ENCODE data around the gene TP53I11.
A peak's percentile ranks its signal among the peaks of the same experiment; 100 is the strongest.

TP53I11 gene

DNA sequence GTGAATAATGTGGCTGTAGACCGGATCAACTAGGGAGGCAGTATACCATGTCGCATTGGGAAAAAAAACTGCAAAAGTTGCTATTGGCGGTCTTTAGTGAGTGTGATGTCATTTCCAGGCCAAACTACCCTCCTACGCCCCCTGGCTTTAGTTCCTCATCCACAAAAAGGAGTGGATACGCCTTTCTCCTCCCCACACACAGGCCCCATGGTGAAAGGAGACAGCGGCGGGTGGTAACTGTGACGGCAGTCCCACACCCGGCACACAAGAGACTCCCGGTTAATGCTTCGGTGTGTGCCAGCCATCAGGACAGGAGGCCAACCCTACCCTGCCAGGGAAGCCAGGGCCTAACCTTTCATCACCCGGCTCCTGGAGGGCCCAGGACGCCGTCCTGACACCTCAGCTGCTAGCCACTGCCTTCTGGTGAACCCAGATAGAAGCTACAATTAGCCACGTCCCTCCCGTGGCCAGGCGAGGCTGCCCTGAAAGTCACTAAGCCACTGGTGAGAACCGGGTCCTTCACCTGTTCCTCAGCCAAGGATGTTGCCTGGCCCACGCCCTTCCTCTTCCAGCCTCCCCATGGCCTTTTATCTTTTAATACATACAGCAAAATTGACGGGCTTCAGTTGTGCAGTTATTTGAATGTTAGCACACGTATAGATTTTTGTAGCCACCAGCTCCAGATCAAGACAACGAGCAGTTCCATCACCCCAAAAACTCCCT is 10.8 kb downstream of the TP53I11 start:
- TF ChIP-seq NFIC (IDR thresholded peaks at IDR 0.05) (no peak), RAD21 (IDR thresholded peaks at IDR 0.05; ENCODE audit: low read depth) (no peak), EP300 (IDR thresholded peaks at IDR 0.05; ENCODE audit: borderline replicate concordance) (no peak)
- TF ChIP-seq, protein P1, sequence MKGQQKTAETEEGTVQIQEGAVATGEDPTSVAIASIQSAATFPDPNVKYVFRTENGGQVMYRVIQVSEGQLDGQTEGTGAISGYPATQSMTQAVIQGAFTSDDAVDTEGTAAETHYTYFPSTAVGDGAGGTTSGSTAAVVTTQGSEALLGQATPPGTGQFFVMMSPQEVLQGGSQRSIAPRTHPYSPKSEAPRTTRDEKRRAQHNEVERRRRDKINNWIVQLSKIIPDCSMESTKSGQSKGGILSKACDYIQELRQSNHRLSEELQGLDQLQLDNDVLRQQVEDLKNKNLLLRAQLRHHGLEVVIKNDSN (IDR thresholded peaks at IDR 0.05) = no peak

GRCh38 chr11:44938066-44938691 is 12.5 kb downstream of the TP53I11 start:
- no peak for TF ChIP-seq YY1 (IDR thresholded peaks at IDR 0.05; ENCODE audit: low read depth)
- no peak for TF ChIP-seq TAF1 (IDR thresholded peaks at IDR 0.05; ENCODE audit: low read depth)
- no peak for TF ChIP-seq TEAD4 (IDR thresholded peaks at IDR 0.05)
- no peak for TF ChIP-seq EGR1 (IDR thresholded peaks at IDR 0.05)

DNA sequence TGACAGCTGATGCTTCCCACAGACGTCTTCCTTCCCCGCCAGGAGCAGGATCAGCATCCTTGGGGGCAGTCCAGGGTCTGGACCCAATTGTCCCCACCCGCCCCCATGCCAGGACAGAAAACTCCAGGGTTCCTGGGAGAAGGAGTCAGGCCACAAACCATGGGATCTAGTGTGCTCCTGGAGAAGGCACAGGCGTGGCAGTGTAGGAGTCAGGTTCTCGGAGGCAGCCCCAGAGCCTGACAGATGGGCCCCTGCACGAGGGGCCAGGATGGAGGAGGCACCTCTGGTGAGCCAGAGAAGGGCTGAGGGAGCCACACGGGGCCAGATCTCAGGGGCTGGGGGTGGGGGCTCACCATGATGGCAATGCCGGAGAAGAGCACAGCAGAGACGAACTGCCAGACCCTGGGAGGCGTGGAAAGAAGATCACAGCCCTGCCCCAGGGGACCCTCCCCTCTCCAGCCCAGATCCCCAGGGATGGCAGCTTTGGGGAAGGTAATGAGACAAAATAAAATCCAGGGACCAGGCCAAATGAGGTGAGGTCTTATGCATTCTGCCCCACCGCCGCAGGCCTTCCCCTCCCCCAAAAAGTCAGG is 13.6 kb downstream of the TP53I11 start:
- no peak for TF ChIP-seq TAF1 (IDR thresholded peaks at IDR 0.05; ENCODE audit: low read depth)
- TF ChIP-seq NFIC (IDR thresholded peaks at IDR 0.05) = no peak
- TF ChIP-seq CEBPB (IDR thresholded peaks at IDR 0.05) = no peak
- TF ChIP-seq, protein P1 (IDR thresholded peaks at IDR 0.05) = no peak
- no peak for TF ChIP-seq EGR1 (IDR thresholded peaks at IDR 0.05)
- TF ChIP-seq CREB1 (IDR thresholded peaks at IDR 0.05; ENCODE audit: low read depth) = no peak
- no peak for TF ChIP-seq YY1 (IDR thresholded peaks at IDR 0.05; ENCODE audit: low read depth)
- TF ChIP-seq TEAD4 (IDR thresholded peaks at IDR 0.05) = no peak
- TF ChIP-seq EP300 (IDR thresholded peaks at IDR 0.05; ENCODE audit: borderline replicate concordance) = no peak
- no peak for TF ChIP-seq REST (IDR thresholded peaks at IDR 0.05; ENCODE audit: low read depth)

GRCh38 chr11:44936525-44936924 is 14.2 kb downstream of the TP53I11 start:
- TF ChIP-seq, protein P1 (IDR thresholded peaks at IDR 0.05) = no peak
- TF ChIP-seq NFIC (IDR thresholded peaks at IDR 0.05) (no peak), TEAD4 (IDR thresholded peaks at IDR 0.05) (no peak), CEBPB (IDR thresholded peaks at IDR 0.05) (no peak), EP300 (IDR thresholded peaks at IDR 0.05; ENCODE audit: borderline replicate concordance) (no peak), TAF1 (IDR thresholded peaks at IDR 0.05; ENCODE audit: low read depth) (no peak), RAD21 (IDR thresholded peaks at IDR 0.05; ENCODE audit: low read depth) (peak; percentile 98), ZBTB7A (IDR thresholded peaks at IDR 0.05; ENCODE audit: low read depth) (0 out of 2 replicates have a peak, but pooled peaks have one; percentile 38), TCF12 (IDR thresholded peaks at IDR 0.05; ENCODE audit: low read depth) (no peak), EGR1 (IDR thresholded peaks at IDR 0.05) (no peak), FOXM1 (IDR thresholded peaks at IDR 0.05; ENCODE audit: borderline replicate concordance, low read depth) (no peak), YY1 (IDR thresholded peaks at IDR 0.05; ENCODE audit: low read depth) (no peak), MAX (IDR thresholded peaks at IDR 0.05) (no peak), REST (IDR thresholded peaks at IDR 0.05; ENCODE audit: low read depth) (no peak), CREB1 (IDR thresholded peaks at IDR 0.05; ENCODE audit: low read depth) (no peak)

GRCh38 chr11:44934735-44935250 is 15.9 kb downstream of the TP53I11 start:
- TF ChIP-seq YY1 (IDR thresholded peaks at IDR 0.05; ENCODE audit: low read depth) (no peak), CEBPB (IDR thresholded peaks at IDR 0.05) (no peak), EGR1 (IDR thresholded peaks at IDR 0.05) (no peak), REST (IDR thresholded peaks at IDR 0.05; ENCODE audit: low read depth) (no peak), NFIC (IDR thresholded peaks at IDR 0.05) (no peak)

All from Ishikawa (cell line).